NCI-H1417 (cell line): ENCODE measurements around the gene GDPD5.

Experiments used
- DNase-seq, 3 experiments: peaks; one replicate each; lab custom pipeline; 2025; lab: John Stamatoyannopoulos, UW

The GDPD5 gene

DNA sequence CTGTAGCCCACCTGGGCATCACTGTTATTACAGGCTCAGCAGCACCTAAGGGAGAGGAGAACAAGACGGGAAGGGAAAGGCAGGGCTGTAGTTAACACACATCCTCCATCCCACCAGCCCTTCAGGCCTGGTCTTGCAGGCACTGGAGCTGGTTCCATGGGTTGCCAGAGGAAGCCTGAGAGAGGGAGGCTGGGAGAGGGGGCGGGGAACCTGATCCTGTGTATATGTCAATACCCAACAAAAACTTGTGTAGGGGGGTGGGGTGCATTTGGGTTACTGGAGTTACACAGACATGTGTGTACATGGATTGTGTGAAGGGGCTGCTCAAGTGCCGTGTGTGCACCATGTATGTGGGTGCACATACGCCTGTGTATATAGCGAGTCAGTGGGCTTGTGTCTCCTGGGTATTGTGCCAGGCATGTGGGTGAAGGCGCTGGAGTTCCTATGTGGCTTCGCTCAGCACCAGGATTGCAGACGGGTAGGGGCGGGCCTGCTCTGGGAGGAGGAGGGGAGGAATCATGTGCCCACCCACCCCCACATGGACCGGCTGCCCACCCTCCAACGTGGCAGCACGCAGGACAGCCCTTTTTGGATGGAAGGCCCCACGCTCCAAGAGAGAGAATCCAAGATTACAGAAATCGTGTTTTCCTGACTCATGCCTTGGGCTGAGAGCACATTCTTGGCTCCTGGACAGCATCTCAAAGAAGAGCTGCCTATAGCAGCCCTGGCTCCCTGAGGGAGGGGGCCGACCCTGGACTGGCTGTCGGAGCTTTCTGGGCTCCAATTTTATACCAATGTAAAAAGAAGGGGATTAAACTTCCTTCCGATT is 32.1 kb upstream of the GDPD5 start:
- no peak for DNase-seq

DNA sequence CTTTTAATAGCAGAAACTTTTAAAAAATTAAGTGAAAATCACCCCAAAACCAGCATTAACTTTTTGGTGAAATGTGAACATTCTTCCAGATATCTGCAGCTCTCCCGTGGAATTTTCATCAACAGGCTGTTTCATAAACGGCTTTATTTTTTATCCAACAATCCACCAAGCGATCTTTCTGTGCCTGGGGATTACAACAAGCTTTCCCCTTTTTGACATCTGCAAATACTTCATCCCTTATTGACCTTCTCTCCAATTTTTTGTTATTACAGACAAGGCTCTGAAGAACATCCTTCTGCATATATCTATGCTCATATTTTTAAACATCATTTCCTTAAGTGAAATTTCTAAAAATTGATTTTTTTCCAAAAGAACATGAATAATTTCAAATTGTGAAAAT is 30.5 kb upstream of the GDPD5 start:
- DNase-seq: no peak

DNA sequence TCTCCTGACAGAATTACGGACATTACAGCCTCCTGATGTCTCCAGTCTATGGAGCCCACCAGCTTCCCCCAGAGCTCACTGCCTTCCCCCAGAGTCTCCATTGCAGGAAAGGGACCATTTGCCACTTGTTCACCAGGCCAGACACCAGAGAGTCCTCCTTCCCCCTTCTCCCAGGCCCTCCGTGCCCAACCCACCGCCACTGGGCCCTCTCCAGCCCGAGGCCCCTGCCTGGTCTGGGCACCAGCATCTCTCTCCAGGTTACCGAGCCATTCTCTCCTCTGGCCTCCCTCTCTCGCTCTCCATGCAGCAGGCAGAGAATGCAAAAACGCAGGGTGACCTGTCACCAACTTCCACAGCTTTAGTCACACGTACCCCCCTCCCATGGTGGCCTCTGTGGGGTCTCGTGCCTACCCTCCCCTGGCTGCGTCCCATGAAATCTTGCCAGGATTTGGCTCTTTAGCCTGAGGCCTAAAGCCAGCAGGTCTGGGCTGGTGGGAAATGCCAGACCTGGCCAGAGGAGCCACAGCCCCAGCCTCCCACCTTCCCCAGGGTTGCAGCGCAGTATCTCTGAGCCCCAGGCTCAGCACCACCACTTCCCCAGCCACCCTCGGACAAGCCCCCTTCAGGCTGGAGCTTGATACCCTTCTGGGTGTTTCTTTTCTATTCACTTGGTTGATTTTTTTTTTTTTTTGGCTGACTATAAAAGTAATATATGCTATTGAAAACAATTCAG is 29.5 kb upstream of the GDPD5 start:
- no peak for DNase-seq

DNA sequence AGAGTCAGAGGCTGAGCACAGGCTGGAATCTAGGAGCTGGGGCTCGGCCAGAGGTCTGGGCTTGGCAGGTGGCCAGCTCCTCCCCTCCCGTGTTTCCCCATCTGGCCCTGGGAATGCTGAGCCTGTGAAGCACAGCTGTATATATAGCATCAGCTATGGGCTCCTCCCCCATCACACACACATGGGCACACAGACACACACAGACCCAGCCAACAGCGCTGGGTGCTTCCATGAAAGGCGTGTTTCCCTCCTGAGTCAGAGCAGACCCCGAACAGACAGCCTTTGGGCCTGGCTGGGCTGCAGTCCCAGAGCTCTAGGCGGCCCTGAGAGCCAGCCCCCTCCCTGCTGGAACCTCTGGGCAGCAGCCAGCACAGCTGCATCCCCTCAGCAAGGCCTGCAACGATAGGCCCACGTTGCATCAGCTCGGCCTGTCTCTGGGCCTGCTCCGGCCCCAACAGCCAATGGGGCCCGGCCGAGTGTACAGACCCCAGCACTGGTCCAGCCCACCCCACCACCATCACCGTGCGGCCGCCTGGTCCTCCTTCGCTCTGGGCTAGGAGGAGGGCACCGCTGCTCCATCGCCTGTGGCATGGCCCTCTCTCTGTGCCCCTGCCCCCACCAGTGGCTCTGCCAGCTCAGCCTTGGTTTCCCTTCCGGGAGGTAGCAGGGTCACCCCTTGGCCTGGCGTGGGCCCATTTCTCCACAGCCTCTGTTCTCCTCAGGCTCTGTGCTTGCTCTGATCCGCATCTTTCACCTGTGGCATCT is 28.7 kb upstream of the GDPD5 start:
- peak; percentile 30 to 60 (median 30) for DNase-seq

DNA sequence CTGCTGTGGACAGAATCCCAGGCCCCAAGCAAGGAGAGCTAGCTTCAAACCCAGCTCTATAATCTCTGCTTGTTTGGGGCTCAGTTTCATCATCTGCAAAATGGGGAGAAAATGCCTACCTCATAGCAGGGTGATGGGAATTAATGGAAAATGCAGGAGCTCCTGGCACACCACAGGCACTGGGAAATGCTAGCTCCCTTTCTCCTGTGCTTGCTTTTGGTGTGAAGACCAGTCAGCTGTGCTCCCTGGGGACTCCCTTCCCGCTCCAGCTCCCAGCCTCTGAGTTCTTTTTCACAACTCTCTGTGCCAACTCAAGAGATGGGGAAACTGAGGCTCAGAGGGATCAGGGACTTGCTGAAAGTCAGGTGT is 28.1 kb upstream of the GDPD5 start:
- no peak for DNase-seq

DNA sequence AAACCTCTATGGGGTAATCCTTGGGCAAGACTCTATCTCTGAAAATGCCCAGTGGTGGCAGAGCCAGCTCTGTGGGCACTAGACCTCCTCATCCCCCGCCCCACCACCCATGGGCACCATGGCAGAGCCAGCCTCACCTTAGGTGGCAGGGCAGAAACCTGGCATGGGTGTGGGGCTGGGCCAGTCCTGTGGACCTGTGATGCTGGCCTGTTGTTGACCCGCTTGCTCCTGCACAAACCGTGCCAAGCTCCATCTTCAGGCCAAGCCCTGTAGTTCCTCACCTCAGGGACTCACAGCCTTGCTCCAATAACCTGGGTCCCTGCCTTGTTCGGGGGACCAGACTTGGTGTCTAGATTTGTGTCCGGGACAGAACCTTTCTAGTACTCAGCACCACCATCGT is 27.4 kb upstream of the GDPD5 start:
- no peak for DNase-seq

DNA sequence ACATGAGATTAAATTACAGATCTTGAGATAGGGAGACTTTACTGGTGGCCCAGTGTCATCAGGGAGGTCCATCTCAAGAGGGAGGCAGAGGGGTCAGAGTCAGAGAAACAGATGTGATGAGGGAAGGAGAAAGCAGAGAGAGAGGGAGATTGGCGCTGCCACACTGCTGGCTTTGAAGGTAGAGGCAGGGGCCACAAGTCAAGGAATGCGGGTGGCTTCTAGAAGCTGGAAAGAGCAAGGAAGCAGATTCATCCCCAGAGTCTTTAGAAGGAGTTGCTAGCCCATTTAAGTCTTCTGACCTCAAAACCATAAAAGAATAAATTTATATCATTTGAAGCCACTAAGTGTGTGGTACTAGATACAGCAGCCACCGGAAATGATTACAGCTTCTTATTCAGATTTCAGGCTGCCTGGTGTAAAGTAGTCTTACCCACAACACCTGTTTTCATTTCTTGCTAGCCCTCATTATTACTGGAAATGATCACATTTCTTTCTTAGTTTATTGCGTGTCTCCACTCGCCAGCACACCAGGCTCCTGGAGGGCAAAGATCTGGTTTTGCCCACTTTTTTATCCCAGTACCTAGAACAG is 23.7 kb upstream of the GDPD5 start:
- no peak for DNase-seq

DNA sequence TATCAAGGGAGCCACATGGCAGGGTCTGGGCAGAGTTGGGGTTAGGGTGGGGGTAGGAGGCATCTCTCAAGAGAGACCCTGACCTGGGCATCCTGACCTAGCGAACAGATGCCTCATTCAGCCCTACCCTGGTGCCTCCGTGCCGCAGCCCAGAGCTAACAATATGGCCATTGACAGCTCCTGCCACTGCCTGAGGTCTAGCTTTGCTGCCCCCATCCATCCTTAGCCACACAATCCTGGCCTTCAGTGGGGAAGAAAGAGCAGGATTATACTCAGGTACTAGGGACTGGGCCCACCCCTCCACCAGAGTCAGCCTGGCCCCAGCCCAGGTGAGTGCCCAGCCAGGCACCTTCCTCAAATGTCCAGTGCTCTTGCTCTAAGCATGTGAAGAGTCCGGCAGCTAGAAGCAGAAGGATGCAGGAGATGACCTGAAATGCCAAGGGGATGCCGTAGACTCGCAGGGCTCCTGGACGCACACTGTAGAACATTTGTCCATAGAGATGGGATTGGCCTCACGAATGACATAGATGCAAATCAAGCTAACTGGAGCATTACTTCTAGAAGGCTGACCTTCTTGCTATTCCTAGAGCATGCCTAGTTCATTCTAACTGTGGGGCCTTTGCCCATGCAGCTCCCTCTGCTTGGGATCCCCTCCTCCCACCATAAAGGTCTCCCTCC is 23.0 kb upstream of the GDPD5 start:
- DNase-seq: no peak

DNA sequence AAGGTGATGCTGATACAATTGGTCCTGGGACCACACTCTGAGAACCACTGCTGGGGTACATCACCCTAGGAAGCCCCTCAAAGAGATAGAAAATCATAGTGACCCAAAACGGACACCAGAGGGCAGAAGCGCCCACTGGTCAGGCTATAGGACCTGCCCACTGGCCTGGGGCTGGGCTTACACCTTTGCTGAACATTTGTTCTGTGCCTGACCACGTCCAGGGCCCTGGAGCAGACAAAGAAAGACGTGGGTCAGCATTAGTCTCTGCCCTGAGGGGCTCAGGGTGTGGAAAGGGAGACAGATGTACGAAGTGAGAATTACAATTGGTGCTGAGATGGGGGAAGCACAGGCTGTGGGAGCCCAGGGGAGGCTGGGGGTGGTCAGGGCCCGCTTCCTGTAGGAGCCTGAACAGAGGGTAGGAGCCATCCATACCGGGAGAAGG is 21.9 kb upstream of the GDPD5 start:
- DNase-seq: peak; percentile 57 to 83 (median 64)

DNA sequence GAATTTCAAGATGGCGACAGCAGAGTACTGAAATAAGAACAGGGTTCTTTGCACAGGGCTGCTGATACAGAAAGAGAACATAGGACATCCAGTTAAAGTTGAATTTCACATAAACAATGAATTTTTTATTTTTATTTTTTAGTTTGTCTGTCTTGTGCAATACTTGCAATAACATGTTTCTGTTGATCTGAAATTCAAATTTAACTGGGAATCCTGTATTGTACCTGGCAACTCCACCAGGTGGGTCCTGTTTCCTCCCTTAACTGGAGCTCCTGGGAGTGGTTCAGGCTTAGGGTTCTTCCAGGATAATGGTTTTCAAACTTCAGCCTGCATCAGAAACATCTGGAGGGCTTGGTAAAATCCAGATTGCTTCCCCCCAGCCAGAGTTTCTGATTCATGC is 21.4 kb upstream of the GDPD5 start:
- DNase-seq: no peak

DNA sequence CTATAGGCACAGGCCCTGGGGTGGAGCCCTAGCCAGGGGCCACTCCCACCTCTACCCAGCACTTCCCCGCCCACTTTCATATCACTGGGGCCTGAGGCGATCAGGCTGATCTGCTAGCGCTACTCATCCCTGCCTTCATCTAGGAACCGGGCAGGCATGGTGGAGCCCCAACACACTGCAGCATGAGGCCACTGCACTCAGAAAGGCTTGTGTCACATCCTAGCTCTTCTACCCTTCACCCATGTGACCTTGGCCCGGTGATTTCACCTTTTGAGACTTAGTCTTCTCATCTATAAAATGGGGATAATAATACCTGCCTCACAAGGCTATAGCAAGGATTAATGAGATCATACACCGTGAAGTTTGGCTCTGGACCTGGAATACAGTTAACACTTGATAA is 18.1 kb upstream of the GDPD5 start:
- no peak for DNase-seq

DNA sequence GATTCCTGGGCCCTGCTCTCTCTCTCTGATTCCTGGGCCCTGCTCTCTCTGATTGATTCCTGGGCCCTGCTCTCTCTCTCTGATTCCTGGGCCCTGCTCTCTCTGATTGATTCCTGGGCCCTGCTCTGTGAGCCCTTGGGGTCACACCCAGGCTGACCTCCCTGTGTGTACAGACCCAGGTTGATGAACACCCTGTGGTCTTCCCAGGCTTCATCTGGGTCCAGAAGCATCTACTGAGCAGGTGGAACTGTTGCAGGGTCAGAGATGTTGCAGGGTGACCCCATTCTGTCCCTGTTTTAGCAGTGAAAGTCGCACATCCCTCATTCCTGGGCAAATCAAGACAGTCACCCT is 16.3 kb upstream of the GDPD5 start:
- no peak for DNase-seq

DNA sequence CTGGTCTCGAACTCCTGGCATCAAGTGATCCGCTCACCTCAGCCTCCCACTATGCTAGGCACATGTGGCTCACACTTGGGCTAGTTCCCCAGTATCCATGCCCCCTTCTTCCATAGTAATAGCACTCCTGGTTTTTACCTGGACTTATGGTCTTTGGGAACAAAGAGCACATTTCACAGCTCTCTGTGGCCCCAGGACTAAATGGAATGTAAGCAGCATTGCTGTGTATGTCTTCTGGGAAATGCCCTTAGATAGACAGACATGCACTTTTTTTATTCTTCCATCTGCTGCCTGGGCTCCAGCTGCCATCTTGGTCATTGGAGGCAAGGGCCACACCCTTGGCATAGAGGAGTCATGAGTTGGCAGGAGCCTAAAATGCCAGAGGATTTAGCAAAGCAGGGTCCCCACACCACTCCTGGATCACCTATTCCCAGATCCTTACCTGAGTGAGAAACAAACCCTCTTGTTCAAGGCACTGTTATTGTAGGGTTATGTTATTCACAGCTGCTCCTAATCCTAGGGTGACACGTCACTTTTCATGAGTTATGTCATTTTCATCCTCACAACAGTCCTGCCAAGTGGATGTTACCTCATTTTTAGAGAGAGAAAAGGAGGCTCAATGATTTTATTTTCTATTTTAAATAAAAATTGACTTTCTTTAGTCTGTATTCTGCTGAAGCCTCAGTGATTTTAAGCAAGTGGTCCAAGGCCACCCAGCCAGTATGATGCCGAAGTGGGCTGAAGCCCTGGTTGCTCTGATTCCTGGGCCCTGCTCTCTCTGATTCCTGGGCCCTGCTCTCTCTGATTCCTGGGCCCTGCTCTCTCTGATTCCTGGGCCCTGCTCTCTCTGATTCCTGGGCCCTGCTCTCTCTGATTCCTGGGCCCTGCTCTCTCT is 15.7 kb upstream of the GDPD5 start:
- DNase-seq: no peak

DNA sequence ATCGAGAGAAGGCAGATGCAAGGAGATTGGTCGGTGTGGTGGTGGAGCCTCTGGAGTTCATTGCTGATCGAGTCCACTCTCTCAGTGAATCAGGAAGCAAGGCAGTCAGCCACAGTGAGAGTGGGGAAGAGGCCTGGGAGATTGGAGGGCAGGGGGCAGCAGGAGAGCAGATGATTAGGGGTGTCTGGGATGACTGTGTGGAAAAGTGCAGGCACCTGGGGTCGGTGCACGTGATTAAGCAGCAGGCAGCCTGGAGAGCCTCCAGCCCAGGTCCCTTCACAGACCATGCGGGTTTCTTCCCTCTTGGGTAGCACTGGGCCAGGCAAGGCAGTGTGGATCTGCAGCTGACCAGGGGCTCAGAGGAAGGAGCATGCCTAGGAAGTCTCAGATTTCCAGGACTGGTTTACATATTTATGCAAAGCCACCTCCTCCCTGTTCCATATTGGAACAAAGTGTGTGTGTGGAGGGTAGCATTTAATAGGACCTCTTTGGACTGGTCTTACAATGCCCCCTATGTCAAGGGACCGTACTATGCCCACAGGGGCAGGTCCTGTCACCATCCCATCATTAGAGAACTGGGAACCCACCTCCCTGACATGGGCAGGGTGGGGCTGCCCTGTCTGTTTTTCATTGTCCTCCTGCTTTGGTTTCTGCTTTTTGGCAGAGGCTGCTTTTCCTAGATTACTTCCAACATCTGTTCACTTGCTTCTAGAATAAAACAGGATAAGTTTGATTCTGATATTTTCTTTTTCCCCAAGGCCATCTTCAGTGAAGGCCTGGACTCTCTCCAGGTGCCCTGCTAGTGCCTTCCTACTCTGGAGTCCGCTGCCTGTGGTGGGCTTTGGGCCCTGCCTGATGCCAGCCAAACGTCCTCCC is 14.0 kb upstream of the GDPD5 start:
- peak in 1 of 3 experiments; percentile 23 for DNase-seq

DNA sequence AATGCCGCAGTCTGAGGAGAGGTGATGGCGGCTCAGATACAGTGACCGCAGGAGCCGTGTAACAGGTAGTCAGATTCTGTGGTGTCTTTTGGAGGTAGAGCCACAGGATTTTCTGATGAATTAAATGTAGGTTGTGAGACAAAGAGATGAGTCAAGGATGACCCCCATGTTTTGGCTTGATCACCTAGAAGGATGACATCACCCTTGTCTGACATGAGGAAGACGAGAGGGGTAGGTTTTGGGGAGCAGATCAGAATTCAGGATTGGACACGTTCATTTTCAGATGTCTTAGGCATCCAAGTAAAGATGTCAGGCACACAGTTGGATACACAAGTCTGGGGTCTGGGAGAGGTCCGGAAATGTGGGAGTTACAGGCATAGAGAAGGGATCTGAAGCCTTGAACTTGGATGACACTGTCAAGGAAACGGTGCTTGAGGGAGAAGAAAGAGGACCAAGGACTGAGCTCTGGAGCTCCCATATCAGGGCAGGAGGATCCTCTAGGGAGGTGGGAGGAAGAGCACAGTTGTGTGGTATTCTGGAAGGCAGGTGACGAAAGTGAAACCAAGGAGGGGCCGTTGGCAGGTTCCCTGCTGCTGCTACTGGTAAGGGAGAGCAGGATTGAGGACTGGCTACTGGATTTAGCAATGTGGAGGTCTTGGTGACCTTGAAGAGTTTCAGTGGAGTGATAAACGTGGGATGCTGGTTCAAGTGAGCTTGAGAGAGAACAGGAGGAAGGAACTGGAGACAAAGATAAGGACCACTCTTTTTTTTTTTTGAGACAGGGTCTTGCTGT is 12.6 kb upstream of the GDPD5 start:
- no peak for DNase-seq

DNA sequence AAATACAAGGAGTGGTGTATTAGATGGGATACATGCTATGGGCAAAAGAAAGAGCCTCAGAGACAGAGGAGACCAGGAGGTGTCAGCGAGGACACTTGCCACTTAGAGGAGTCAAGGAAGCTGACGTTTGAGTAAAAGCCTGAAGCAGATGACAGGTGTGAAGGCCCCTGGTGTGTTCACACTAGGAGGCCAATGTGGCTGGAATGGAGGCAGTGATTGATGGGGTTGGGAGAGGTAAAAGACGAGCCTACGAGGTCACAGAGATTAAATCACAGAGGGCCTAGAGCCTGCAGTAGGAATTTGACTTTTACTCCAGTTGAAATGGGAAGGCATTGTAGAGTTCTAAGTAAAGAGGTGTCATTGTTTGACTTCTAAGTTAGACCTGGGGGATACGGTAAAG is 12.0 kb upstream of the GDPD5 start:
- peak in 1 of 3 experiments; percentile 31 for DNase-seq

DNA sequence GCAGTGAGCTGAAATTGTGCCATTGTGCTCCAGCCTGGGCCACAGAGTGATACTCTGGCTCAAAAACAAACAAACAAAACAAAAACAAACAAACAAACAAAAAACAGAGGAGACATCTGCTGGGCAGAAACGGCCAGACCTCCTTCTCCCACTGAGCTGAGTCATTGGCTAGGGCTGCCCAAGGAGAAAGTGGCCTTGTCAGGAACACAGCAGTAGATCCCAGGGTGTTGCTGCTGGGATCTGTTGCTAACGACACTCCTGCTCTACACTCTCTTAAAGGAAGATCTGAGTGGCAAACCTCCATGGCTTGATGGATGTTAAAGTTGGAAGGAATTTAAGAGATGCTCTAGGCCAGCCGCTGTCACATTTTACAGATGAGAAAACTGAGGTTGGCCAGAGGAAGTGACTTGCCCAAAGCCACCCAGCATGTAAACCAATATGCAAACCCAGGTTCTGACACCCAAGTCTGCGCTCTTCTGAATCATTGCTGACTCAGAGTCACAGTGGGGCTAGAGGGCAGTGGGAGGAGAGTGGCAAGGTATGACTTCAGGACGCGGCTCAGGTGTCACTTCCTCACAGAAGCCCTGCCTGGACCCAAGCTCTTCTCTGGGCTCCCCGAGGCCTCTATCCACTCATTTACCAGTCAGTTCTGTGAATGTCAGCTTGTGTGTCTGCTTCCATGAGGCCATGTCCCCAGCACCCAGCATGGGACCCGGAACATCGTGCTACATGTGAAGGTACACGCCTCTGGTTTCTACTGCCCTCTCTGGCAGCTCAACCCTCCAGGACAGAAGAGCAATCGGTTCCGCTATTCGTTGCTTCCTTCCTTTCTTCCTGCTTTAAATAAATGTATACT is 11.3 kb upstream of the GDPD5 start:
- DNase-seq: no peak

DNA sequence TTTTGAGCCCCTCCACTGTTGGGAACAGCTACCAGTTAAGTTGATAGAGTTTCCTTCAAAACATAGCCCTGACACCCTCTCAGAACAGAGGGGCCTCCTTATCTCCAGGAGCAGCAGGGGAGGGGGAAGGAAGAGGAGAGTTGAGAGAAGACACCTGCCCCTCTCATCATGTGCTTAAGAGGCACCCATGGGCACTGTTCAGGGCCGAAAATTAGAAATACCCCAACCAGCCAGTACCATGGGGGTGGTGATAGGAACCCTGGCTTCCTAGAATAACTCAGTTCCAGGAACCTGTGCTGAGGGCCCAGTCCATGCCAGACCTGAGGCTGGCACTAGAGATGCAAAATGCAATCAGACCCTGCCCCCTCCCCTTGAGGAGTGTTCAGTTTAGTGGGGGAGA is 9.3 kb upstream of the GDPD5 start:
- no peak for DNase-seq
